GM12801 (cell line): ENCODE data around the gene EIF4B.

Experiments
- CTCF ChIP-seq: IDR thresholded peaks from one replicate; pipeline ENCODE4 v1.5.1; 2011; ENCODE audit warnings: control low read depth; ENCODE audit not compliant: insufficient read length; ENCODE audit errors: extremely low read depth

Gene EIF4B

GRCh38 chr12:53079226-53080117 lies 73.2 kb downstream of the EIF4B start, which contains the start of gene SPRYD3:
TSS of gene SPRYD3 (minus strand) at chr12:53079390. CDS start at chr12:53079333, 57 bp downstream.
- no peak for TF ChIP-seq CTCF

- no peak for TF ChIP-seq CTCF
These were observed 76.5 kb downstream of the EIF4B start for GRCh38 chr12:53082637-53083175.

- no peak for TF ChIP-seq CTCF
These were observed 80.1 kb downstream of the EIF4B start for GRCh38 chr12:53086361-53086760.

- no peak for TF ChIP-seq CTCF
These were observed 83.8 kb downstream of the EIF4B start for GRCh38 chr12:53090105-53090504.

GRCh38 chr12:53090554-53090953 lies 84.3 kb downstream of the EIF4B start:
- TF ChIP-seq CTCF = no peak

GRCh38 chr12:53091756-53092155 lies 85.5 kb downstream of the EIF4B start:
- no peak for TF ChIP-seq CTCF
